Measurements from ENCODE around the gene TRAF7.
A peak's percentile ranks its signal among the peaks of the same experiment; 100 is the strongest.

The TRAF7 gene

GRCh38 chr16:2204416-2205103 is 49.0 kb downstream of the TRAF7 start:
- Histone ChIP-seq H3K9me3 (replicated peaks; ENCODE audit: insufficient read depth, low read length) (no peaks in the 10 kb centered on the region), H3K27me3 (replicated peaks; ENCODE audit: insufficient read depth, low read length) (peaks cover 24% of the 10 kb centered on the region), H3K4me1 (ENCODE audit: low read length) (peaks cover 6% of the 10 kb centered on the region), H3K4me3 (ENCODE audit: low read length) (peak overlapping the region; percentile 98), H3K36me3 (replicated peaks; ENCODE audit: insufficient read depth, low read length) (no peaks in the 10 kb centered on the region; the same call in 1 of the 2 replicates), H3F3A (ENCODE audit: insufficient read depth, low read length) (0 out of 2 replicates have a peak, but pooled peaks cover 3% of the 10 kb centered on the region), H2AFZ (ENCODE audit: low read length) (peak overlapping the region; percentile 76), H3K27ac (ENCODE audit: low read length) (peak overlapping the region; percentile 74; the same call in 1 of the 2 replicates), H3K9me2 (replicated peaks; ENCODE audit: insufficient read depth, low read length) (no peaks in the 10 kb centered on the region), H3K9ac (ENCODE audit: low read length) (peak overlapping the region; percentile 96), H3K4me2 (ENCODE audit: low read depth, low read length) (peak overlapping the region; percentile 65), H3K79me2 (ENCODE audit: low read length) (peaks cover 27% of the 10 kb centered on the region), H4K20me1 (ENCODE audit: insufficient read depth, low read length) (no peaks in the 10 kb centered on the region)
- no peak for TF ChIP-seq EZH2 (optimal IDR thresholded peaks at IDR 0.05; ENCODE audit: low read depth, low read length)
- TF ChIP-seq, protein P1, sequence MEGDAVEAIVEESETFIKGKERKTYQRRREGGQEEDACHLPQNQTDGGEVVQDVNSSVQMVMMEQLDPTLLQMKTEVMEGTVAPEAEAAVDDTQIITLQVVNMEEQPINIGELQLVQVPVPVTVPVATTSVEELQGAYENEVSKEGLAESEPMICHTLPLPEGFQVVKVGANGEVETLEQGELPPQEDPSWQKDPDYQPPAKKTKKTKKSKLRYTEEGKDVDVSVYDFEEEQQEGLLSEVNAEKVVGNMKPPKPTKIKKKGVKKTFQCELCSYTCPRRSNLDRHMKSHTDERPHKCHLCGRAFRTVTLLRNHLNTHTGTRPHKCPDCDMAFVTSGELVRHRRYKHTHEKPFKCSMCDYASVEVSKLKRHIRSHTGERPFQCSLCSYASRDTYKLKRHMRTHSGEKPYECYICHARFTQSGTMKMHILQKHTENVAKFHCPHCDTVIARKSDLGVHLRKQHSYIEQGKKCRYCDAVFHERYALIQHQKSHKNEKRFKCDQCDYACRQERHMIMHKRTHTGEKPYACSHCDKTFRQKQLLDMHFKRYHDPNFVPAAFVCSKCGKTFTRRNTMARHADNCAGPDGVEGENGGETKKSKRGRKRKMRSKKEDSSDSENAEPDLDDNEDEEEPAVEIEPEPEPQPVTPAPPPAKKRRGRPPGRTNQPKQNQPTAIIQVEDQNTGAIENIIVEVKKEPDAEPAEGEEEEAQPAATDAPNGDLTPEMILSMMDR (IDR thresholded peaks at IDR 0.05; ENCODE audit: low read length), result no peak
- TF ChIP-seq EZH2phosphoT487 (IDR thresholded peaks at IDR 0.05; ENCODE audit: low read length), result no peak
- no peak for DNase-seq

DNA sequence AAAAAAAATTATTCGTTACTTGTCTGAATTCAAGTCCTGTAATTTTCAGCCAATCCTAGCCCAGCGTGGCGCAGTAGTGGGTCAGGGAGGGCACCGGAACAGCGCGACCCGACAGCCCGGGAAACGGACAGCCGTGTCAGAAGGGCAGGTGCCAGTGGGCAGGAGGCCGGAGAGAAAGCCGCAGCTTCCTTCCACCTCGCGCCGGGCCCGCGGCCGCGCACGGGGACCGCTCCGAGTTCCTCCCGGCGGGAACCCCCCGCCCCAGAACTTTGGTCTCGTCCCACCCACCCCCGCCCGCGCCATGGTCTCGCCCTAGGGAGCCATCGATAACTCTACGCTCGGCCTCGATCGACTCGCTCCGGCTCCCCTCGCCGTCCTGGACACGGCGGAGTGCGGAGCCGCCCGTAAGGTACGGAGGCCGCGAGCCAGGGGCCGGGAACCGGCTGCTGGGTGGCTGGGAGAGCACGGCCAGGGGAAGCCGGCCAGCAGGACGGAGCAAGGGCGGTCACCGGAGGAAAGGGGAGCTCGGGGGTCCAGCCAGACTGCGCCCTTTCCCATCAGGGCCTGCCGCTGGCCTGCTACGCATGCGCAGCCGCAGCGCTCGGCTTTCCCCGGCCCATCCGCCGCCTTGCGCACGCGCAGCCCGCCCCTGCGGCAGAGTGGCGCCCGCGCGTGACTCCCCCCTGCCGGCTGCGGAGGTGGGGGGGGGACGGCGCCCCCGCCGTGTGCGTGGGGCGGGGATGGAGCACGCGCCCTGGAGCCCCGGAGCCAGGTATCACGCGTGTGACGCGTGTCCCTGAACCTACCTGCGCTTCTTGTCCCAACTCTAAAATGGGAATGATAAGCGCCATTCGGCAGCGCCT is 49.8 kb downstream of the TRAF7 start, which contains the start of gene MLST8:
MLST8 (plus strand) TSS at position 351 of the 863 bp plus-strand sequence. CDS start 632 bp downstream, outside the sequence.
- no peaks in the 10 kb centered on the region; the same call in 1 of the 2 replicates for H3K36me3 ChIP-seq (replicated peaks; ENCODE audit: insufficient read depth, low read length)
- peak within 1 kb of the TSS; percentile 96 for H3K9ac ChIP-seq (ENCODE audit: low read length)
- H3K27me3 ChIP-seq (replicated peaks; ENCODE audit: insufficient read depth, low read length), result peaks cover 16% of the 10 kb centered on the region
- peak within 1 kb of the TSS; percentile 74 for H3K27ac ChIP-seq (ENCODE audit: low read length)
- H3K79me2 ChIP-seq (ENCODE audit: low read length), result peaks cover 27% of the 10 kb centered on the region
- peak within 1 kb of the TSS; percentile 77 for H2AFZ ChIP-seq (ENCODE audit: low read length)
- TF ChIP-seq, protein P1 (IDR thresholded peaks at IDR 0.05; ENCODE audit: low read length), result peak; percentile 22
- TF ChIP-seq EZH2phosphoT487 (IDR thresholded peaks at IDR 0.05; ENCODE audit: low read length), result no peak
- no peaks in the 10 kb centered on the region for H3K9me3 ChIP-seq (replicated peaks; ENCODE audit: insufficient read depth, low read length)
- no peaks in the 10 kb centered on the region for H4K20me1 ChIP-seq (ENCODE audit: insufficient read depth, low read length)
- peak within 1 kb of the TSS; percentile 98 for H3K4me3 ChIP-seq (ENCODE audit: low read length)
- 0 out of 2 replicates have a peak, but pooled peaks cover 3% of the 10 kb centered on the region for H3F3A ChIP-seq (ENCODE audit: insufficient read depth, low read length)
- peaks cover 6% of the 10 kb centered on the region for H3K4me1 ChIP-seq (ENCODE audit: low read length)
- peak within 1 kb of the TSS; percentile 100 for H3K4me2 ChIP-seq (ENCODE audit: low read depth, low read length)
- H3K9me2 ChIP-seq (replicated peaks; ENCODE audit: insufficient read depth, low read length), result no peaks in the 10 kb centered on the region
- peak; percentile 88 for DNase-seq

- peak overlapping the region; percentile 100 for H3K4me2 ChIP-seq (ENCODE audit: low read depth, low read length)
- peak overlapping the region; percentile 67 for H2AFZ ChIP-seq (ENCODE audit: low read length)
- peaks cover 10% of the 10 kb centered on the region for H3K27me3 ChIP-seq (replicated peaks; ENCODE audit: insufficient read depth, low read length)
- peak overlapping the region; percentile 98 for H3K4me3 ChIP-seq (ENCODE audit: low read length)
- peak overlapping the region; percentile 96 for H3K9ac ChIP-seq (ENCODE audit: low read length)
- H3K4me1 ChIP-seq (ENCODE audit: low read length), result peaks cover 6% of the 10 kb centered on the region
- no peaks in the 10 kb centered on the region for H4K20me1 ChIP-seq (ENCODE audit: insufficient read depth, low read length)
- H3K9me2 ChIP-seq (replicated peaks; ENCODE audit: insufficient read depth, low read length), result no peaks in the 10 kb centered on the region
- peaks cover 27% of the 10 kb centered on the region for H3K79me2 ChIP-seq (ENCODE audit: low read length)
- TF ChIP-seq EZH2 (optimal IDR thresholded peaks at IDR 0.05; ENCODE audit: low read depth, low read length) (no peak), EZH2phosphoT487 (IDR thresholded peaks at IDR 0.05; ENCODE audit: low read length) (no peak)
- TF ChIP-seq, protein P1 (IDR thresholded peaks at IDR 0.05; ENCODE audit: low read length), result no peak; the same call in 1 of the 2 replicates
- H3K36me3 ChIP-seq (replicated peaks; ENCODE audit: insufficient read depth, low read length), result no peaks in the 10 kb centered on the region; the same call in 1 of the 2 replicates
- H3F3A ChIP-seq (ENCODE audit: insufficient read depth, low read length), result 0 out of 2 replicates have a peak, but pooled peaks cover 3% of the 10 kb centered on the region
- peak; percentile 43 for DNase-seq
- no peaks in the 10 kb centered on the region for H3K9me3 ChIP-seq (replicated peaks; ENCODE audit: insufficient read depth, low read length)
- H3K27ac ChIP-seq (ENCODE audit: low read length), result peak overlapping the region; percentile 74; the same call in 1 of the 2 replicates
Measured at GRCh38 chr16:2205967-2206313, 50.4 kb downstream of the TRAF7 start.

All from MM.1S (cell line).